Activated CD4-positive, alpha-beta T cell treated with anti-CD3 and anti-CD28 coated beads, Interleukin-2, amount 50 U/mL, for 4 hours (primary cell): Measurements from ENCODE around the gene ID1.

Experiments
- DNase-seq, 2 experiments: peaks; one replicate each; pipeline ENCODE4 v3.0.0-alpha.2; 2020

ID1 gene, protein sequence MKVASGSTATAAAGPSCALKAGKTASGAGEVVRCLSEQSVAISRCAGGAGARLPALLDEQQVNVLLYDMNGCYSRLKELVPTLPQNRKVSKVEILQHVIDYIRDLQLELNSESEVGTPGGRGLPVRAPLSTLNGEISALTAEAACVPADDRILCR

DNA sequence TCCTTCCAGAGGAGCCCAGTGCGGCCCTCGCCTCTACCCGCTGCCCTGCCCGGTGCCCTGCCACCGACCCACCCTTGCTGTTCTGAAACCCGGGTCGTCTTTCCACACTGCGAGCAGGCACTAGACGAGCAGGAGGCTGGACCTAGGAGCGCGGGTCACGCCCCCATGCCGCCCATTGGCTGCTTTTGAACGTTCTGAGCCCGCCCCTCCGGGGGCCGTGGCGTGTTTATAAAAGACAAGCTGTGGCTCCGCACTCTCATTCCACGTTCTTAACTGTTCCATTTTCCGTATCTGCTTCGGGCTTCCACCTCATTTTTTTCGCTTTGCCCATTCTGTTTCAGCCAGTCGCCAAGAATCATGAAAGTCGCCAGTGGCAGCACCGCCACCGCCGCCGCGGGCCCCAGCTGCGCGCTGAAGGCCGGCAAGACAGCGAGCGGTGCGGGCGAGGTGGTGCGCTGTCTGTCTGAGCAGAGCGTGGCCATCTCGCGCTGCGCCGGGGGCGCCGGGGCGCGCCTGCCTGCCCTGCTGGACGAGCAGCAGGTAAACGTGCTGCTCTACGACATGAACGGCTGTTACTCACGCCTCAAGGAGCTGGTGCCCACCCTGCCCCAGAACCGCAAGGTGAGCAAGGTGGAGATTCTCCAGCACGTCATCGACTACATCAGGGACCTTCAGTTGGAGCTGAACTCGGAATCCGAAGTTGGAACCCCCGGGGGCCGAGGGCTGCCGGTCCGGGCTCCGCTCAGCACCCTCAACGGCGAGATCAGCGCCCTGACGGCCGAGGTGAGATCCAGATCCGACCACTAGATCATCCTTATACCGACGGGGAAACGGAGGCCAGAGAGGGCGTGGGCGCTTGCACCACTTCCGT lies at the start of gene ID1:
Gene ID1 (plus strand): TSS at position 259 of the 871 bp plus-strand sequence. CDS start 99 bp downstream, at position 358.
- peak; percentile 90 for DNase-seq

DNA sequence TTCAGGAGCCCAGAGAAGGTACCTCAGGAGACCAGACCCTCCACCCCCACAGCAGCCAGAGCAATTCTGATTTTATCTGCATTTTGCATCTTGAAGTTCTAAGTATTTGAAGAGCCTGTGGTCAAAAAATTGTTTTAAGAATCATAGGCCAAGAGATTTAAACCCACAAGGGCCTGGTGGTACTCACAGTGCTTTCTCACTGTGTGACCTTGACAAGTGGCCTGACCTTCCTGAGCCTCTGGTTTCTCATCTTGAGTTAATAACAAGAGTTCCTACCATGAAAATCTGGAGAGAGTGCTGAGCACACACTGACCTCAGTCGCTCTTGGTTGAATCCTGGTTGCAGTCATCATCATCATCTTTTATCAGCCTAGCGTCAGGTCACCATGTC lies 45.4 kb upstream of the ID1 start:
- no peak for DNase-seq

DNA sequence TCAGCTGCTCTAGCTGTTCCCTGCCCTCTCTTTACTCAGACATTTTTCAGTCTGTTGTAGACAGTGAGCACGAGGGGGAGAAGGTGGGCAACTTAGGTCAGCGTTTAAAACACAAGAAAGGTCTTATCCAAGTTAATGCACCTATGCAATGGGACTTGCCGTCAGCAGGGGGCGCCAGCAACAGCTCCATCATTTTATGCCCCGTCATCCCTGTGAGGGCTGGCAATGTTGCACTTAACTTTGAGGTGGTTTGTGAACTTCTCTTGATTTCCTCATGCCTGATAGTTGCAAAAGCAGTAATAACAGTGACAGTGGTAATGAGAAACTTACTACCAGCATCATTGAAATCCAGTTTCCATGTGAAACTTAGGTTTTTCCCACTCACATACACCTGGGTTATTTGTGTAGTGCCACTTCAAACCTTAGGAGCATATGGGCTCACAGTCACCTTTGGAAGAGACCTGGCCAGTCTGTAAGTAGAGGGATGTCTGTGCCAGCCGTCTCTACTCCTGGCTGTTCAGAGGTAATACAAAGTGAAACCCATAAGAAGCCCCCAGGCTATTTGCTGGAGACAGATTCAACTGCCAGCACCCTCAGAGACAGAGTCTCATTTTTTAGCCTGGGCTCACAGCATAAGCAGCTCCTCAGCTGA lies 44.9 kb upstream of the ID1 start:
- peak; percentile 66 to 71 for DNase-seq

DNA sequence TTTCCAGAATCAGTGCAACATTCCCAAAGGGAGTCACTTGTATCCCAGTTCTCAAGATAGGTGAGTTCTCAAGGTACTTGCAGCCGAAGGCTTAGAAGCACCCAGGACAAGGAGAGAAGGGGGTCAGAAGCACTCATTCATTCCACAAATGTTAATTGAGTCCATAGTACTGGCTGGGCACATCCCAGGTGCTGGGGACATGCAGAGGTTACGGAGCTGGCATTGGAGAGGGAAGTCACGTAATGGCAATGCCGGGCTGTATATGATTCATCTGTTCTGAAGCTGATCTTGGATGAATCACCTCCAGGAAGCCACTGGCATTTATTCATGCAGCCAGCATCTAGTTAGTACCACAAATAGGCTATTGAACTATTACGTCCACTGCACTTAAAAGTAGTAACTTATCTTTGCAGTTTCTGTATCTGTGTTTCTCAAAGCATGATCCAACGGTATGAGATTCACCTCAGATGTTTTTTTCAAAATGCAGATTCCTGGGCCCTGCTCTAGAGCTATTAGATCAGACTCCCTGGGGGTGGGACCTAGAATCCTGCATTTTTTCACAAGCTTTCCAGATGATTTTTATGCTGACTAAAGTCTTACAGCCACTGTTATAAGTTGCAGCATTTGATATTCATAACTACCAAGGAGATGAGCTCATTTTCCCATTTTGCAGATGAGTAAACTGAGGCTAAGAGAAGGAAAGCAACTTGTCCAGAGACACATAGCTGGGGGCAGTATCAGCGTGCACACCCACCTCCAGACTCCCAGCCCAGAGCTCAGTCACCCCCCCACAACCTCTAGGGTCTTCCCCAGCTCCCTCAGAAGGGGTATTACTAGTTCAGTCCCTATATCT lies 44.1 kb upstream of the ID1 start:
- DNase-seq = no peak

DNA sequence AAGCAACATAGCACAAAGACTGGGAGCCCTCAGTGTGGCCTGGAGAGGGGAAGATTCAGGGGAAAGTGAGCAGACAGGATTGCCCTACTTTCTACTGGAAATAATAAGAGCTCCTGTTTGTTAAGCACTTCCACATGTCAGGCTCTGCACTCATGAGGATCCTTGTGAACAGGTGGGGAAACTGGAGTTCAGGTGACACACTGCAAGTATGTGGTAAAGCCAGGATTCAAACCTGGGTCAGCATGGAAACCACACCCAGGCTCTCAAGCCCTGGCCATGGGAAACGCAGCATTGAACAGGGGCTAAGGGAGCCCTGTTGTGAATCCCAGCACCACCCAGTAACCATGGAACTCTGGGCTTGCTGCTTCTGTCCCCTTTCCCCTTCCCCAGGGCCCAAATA lies 42.8 kb upstream of the ID1 start:
- no peak for DNase-seq

DNA sequence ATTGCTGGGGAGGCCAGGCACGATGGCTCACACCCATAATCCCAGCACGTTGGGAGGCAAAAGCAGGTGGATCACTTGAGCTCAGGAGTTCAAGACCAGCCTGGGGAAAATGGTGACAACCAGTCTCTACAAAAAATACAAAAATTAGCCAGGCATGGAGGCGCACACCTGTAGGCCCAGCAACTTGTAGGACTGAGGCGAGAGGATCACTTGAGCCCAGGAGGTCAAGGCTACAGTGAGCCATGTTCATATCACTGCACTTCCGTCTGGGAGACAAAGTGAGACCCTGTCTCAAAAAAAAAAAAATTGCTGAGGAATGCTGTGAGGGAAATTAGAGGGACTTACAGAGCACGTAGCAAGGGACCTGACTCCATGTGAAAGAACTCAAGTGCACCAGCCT lies 40.8 kb upstream of the ID1 start:
- DNase-seq = no peak

DNA sequence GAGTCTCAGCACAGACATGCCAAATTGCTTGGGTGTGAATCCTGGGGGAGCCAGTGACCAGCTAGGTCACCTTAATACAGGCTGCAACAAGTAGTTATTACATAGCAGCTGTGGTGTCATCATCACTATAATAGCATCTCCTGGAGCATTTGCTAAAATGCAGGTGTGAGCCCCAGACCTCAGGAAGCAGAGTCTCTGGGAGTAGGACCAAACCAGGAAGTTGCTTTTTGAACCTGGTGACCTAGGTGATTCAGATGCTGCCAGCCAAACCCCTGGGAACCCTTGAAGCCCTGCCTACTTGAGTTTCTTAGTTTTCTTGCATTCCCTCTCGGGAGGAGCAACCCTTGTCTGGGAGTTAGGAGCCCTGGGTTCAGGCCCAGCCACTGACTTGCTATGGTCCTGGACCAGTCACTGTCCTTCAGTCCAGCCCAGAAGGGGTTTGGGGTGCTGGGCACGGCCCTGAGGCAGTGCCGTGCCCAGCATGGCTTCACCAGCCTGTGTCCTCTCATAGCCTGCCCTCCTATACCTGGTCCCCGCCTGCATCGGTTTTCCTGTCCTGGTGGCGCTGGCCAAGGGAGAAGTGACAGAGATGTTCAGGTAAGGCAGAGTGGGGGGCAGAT lies 39.3 kb upstream of the ID1 start:
- no peak for DNase-seq

DNA sequence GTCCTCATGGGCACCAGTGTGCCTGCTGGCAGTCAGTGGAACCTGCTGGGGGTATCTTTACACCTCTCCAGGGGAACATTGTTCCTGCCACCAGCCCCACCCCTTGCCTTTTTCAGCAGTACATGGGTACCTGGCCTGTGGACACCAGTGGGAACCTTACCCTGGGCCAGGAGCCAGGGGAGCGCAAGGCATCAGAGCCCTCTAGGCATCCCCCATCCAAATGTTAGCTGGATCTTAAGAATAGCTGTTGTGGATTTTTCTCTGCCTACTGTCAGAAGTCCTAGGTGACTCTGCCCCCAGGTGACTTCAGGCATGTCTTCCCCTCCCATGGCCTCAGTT lies 38.8 kb upstream of the ID1 start:
- DNase-seq = no peak

DNA sequence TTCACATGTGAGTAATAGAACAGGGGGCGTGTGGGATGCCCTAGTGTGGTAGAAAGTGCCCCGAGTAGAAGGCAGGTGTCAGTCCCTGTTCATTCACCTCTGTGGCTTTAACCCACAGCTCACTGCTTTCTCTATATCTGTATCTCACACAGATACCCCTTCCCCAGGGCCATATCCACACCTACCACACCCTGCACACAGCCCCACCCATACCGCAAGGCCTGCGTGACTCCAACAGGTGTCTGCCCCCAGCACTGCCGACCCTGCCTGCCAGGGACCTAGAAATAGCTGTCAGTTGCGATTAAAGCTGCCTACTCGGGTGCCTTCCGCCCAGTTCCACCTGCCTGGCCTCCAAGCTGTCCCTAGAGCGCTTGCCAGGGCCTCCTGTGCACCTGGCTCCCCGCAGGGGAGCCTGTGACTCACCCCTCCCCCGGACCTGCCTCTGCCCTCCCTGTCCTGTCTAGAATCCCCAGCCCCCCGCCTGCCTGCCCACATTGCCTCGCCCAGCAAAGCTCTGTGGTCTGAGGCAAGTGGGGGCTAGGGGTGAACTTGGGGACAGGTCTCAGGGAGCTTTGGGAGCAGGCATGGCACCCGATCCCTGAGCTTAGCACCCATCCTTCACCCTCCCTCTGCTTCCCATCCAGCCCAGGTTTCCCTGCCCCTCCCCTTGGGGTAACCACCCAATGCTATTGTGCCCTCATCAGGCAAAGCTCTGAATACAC lies 38.3 kb upstream of the ID1 start:
- peak; percentile 27 to 30 for DNase-seq

DNA sequence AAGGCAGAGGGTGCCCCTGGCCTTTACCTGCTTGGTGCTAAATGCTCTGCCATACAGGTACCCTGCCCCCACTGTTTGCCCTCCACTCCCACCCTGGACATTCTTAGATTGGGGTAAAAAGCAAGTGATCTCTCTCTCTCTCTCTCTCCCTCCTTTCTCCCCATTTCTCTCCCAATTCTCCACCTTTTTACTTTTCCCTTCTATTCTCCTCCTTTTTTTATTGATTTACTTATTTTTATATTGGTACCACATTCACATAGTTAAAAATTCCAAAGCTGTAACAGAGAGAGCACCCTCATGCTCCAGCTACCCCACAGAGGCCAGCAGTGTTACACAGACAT lies 37.7 kb upstream of the ID1 start:
- no peak for DNase-seq

DNA sequence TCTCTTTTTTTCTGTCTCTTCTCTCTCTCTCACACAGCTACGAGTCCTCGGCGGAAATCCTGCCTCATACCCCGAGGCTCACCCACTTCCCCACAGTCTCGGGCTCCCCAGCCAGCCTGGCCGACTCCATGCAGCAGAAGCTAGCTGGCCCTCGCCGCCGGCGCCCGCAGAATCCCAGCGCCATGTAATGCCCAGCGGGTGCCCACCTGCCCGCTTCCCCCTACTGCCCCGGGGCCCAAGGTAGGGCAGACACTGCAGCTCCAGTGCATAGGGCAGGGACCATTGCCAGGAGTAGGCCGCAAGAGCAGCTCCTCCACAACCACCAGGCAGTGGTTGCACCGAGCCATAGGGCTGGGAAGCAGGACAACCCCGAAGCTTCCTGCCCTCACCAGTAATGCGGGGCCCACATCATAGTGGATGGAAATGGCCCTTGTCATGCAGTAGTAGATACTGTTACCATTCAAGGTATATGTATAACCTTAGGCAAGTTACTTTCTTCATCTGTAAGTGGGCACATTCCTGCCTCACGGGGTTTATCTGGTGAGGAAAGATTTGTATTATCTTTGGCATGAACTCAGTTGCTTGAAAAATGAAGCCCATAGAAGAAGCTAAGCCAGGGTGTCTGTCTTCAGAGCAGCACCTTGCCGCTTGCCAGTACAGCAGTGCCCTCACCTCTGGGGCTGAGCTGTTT lies 36.9 kb upstream of the ID1 start:
- no peak for DNase-seq

DNA sequence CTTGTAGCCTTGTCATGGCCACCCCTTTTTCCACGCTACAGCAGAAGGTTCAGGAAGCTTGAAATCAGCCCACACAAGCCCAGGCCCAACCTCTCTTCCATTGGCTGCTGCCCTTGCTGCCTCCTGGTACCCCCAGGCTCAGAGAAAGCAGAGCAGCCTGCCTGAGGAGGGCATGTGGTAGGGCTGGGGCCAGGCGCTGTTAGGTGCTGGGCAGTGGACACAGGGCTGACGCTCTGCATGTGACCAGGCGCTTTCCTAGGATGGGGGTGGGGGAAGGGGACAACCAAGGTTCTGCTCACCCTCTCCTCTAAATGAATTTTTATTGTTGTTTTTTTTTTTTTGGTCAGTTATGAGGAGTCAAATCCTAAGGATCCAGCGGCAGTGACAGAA lies 36.3 kb upstream of the ID1 start:
- no peak for DNase-seq

DNA sequence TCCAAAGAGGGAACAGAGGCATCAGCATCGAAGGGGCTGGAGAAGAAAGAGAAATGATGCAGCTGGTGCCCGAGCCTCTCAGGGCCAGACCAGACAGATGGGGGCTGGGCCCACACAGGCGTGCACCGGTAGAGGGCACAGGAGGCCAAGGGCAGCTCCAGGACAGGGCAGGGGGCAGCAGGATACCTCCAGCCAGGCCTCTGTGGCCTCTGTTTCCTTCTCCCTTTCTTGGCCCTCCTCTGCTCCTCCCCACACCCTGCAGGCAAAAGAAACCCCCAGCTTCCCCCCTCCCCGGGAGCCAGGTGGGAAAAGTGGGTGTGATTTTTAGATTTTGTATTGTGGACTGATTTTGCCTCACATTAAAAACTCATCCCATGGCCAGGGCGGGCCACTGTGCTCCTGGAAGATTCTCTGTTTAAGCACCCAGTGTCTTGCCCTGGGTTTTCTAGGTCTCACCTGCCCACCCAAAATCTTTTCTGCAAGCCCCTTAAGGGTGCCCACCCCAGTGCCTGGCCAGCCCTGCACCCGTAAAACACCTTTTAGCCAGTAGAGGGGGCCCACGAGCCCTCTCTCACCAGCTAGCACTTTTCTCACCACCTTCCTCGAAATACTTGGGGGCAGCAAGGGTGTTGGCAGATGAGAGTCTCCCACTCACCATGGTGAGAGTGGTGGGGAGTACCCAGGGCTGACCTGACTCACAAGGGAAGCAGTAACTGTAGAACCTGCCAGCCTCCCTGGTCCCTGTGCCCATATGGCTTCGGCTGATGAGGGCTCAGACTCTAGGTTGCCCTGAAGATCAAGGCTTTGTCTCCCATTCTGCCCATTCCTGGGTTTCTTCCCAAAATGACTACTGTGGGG lies 35.7 kb upstream of the ID1 start:
- DNase-seq = peak; percentile 51 to 56

DNA sequence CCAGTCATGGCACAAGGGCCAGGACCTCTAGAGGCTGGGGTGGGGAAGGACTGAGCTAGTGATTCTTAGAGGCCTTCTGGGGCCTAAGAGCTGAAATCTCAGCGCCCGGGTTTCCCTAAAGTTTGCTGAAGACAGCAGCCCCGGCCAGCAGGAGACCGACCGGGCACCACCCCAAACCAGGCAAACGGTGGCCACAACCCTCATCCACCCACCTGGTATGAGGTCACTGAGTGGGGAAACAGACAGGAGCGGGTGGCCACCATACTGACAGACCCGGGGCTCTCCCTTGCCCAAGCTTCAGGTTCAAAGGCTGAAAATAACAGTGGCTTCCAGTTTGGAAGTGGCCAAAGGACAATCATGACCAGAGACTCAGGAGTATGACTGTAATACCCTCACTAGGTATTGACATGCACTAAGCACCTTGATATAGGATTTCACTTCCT lies 35.0 kb upstream of the ID1 start:
- no peak for DNase-seq

DNA sequence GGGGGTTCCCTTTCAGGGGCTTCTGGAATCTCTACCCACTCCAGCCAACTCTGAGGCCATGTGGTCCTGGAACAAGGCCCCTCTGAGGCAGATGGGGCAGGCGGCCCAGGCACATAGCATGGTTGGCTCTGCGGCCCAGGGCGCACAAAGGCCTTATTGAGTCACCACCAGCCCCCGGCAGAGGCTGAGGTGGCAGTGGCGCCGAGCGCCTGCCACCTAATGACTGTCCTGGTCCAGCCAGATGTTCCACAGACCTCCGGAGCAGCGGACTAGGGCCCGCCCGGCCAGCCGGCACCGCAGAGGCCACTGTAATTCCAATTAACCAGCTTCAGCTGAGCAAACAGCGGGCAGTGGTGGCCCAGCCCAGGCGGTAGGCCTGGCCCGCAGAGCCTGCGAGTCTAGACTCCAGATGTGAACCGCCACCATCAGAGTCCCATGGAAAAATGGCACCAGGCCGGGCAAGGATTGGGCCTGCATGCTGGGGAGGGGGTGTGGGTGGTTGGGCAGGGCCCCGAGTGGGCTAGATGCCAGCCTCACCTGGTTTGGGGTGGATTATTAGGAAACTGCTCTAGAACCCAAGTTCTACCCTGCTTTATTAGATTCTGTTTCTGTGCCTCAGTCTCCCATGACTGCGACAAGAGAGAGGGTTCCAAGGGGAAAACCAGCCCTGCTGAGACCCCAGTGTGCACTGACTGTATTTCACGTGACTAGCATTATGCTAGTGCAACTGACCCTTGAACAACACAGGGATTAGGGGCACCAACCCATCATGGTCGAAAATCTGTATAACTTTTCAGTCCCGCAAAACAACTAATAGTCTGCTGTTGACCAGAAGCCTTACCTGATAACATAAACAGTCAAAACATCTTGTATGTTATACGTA lies 34.1 kb upstream of the ID1 start:
- DNase-seq = no peak

DNA sequence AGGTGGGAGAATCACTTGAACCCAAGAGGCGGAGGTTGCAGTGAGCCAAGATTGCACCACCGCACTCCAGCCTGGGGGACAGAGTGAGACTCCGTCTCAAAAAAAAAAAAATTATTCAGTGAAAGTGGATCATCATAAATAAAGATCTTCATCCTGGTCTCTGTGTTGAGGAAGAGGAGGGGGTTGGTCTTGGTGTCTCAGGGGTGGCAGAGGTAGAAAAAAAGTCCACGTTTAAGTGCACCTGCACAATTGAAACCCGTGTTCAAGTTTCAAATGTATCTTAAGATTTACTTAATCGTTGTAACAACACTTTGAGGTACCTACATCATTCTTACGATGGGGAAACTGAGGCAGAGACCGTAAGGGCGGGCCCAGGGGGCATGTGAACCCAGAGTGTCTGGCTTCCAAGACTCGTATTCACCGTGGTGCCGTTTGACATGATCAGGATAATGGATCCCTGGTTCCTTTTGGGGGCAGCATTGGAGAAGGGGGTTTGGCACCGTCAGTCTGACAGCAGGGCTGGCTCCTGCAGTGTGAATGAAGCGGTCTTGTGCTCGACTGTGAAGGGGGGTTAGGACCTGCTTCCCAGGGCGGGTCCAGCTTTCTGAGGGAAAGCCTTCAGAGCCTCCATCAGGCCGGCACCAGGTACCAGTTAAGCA lies 32.9 kb upstream of the ID1 start:
- DNase-seq = peak in 1 of 2 experiments; percentile 8

DNA sequence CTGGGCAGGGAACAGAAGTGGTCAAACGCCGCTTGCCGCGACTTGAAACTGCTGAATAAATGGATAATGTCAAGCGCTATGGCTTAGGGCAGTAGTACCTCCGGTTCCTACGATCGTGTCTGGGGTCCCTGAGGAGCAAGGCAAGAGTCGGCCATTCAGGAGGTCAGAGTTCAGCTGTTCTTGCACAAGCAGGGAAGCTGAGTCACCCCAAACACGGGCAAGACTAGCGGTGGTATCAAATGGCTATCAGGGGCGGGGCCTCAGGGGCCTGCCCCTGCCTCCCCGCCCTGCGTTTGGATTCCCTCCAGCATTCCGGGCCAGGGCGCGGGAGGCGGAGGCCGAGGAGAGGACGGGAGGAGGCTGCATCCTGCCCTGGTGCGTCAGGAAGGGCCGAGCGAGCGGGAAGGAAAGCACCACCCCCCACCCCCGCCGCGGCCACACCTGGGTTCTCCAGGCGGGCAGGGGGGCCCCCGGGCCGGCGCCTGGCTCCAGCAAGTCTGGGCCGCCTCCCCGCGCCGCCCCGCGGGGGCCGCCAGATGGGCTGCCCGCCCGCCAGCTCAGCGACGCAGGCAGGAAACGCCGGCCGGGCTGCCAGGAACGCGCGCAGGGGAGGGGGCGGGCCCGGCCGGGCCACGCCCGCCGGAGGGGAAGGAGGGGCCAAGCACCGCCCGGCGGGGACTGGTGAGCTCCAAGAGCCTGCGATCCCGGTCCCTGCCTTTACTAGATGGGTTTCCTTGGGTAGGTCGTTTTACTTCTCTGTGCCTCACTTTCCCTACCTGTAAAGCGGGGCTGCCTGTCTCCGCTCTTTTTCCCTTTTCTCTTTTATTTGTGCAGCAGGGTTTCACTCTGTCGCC lies 32.2 kb upstream of the ID1 start:
- DNase-seq = peak; percentile 73 to 75
